IPS-15b (cell line): ENCODE results near the gene PLXND1.

Source experiments
- H3K27me3 ChIP-seq: one replicate; pipeline ENCODE4 v1.6.1; 2013; ENCODE audit warnings: low read length; ENCODE audit not compliant: control insufficient read depth, insufficient read depth
- H3K36me3 ChIP-seq: one replicate; pipeline ENCODE4 v1.6.1; 2013; ENCODE audit warnings: low read length; ENCODE audit not compliant: control insufficient read depth, insufficient read depth
- H3K4me1 ChIP-seq: one replicate; pipeline ENCODE4 v1.6.1; 2013; ENCODE audit warnings: mild to moderate bottlenecking, low read length; ENCODE audit not compliant: control insufficient read depth, insufficient read depth
- H3K4me3 ChIP-seq: one replicate; pipeline ENCODE4 v1.5.1; 2013; ENCODE audit warnings: low read depth, low read length
- H3K9ac ChIP-seq: one replicate; pipeline ENCODE4 v1.6.1; 2013; ENCODE audit warnings: low read depth, mild to moderate bottlenecking, low read length
- H3K9me3 ChIP-seq: one replicate; pipeline ENCODE4 v1.6.1; 2013; ENCODE audit warnings: mild to moderate bottlenecking, low read length; ENCODE audit not compliant: control insufficient read depth, insufficient read depth

PLXND1 gene

GRCh38 chr3:129610276-129610675, 3.8 kb upstream of the PLXND1 start:
- H3K36me3 ChIP-seq: no peaks in the 10 kb centered on the region
- H3K9ac ChIP-seq: no peak overlapping the region
- no peak overlapping the region for H3K4me3 ChIP-seq
- H3K27me3 ChIP-seq: peaks cover 14% of the 10 kb centered on the region
- no peaks in the 10 kb centered on the region for H3K9me3 ChIP-seq
- H3K4me1 ChIP-seq: no peaks in the 10 kb centered on the region

- no peak overlapping the region for H3K9ac ChIP-seq
- H3K36me3 ChIP-seq: no peaks in the 10 kb centered on the region
- no peaks in the 10 kb centered on the region for H3K9me3 ChIP-seq
- H3K4me3 ChIP-seq: no peak overlapping the region
- H3K4me1 ChIP-seq: peaks cover 2% of the 10 kb centered on the region
- H3K27me3 ChIP-seq: peaks cover 18% of the 10 kb centered on the region
Measured at GRCh38 chr3:129609591-129610182, 3.2 kb upstream of the PLXND1 start.

GRCh38 chr3:129608936-129609590, 2.6 kb upstream of the PLXND1 start:
- H3K4me3 ChIP-seq: no peak overlapping the region
- peaks cover 23% of the 10 kb centered on the region for H3K27me3 ChIP-seq
- H3K9me3 ChIP-seq: no peaks in the 10 kb centered on the region
- no peak overlapping the region for H3K9ac ChIP-seq
- no peaks in the 10 kb centered on the region for H3K36me3 ChIP-seq
- H3K4me1 ChIP-seq: peaks cover 6% of the 10 kb centered on the region

- Histone ChIP-seq H3K9ac (no peak overlapping the region), H3K36me3 (no peaks in the 10 kb centered on the region), H3K27me3 (peaks cover 23% of the 10 kb centered on the region), H3K9me3 (no peaks in the 10 kb centered on the region), H3K4me1 (peaks cover 10% of the 10 kb centered on the region), H3K4me3 (no peak overlapping the region)
Measured at GRCh38 chr3:129608087-129608935, 1.8 kb upstream of the PLXND1 start.

- Histone ChIP-seq H3K4me3 (peak overlapping the region; percentile 75), H3K9ac (peak overlapping the region; percentile 76), H3K4me1 (peaks cover 16% of the 10 kb centered on the region), H3K36me3 (no peaks in the 10 kb centered on the region), H3K9me3 (no peaks in the 10 kb centered on the region), H3K27me3 (peaks cover 23% of the 10 kb centered on the region)
Measured at GRCh38 chr3:129607391-129608068, 1.1 kb upstream of the PLXND1 start.

- Histone ChIP-seq H3K9ac (peak overlapping the region; percentile 47), H3K9me3 (no peaks in the 10 kb centered on the region), H3K27me3 (peaks cover 23% of the 10 kb centered on the region), H3K36me3 (no peaks in the 10 kb centered on the region), H3K4me1 (peaks cover 17% of the 10 kb centered on the region), H3K4me3 (peak overlapping the region; percentile 72)
Measured at GRCh38 chr3:129605922-129606635, 397 bp downstream of the PLXND1 start.

- peak overlapping the region; percentile 72 for H3K4me3 ChIP-seq
- H3K9ac ChIP-seq: peak overlapping the region; percentile 37
- peaks cover 17% of the 10 kb centered on the region for H3K4me1 ChIP-seq
Measured at GRCh38 chr3:129605203-129605921, 1.1 kb downstream of the PLXND1 start.

GRCh38 chr3:129604767-129605166, 1.7 kb downstream of the PLXND1 start:
- peaks cover 19% of the 10 kb centered on the region for H3K4me1 ChIP-seq
- H3K9me3 ChIP-seq: no peaks in the 10 kb centered on the region
- H3K36me3 ChIP-seq: no peaks in the 10 kb centered on the region
- H3K27me3 ChIP-seq: peaks cover 23% of the 10 kb centered on the region
- no peak overlapping the region for H3K9ac ChIP-seq
- H3K4me3 ChIP-seq: peak overlapping the region; percentile 72

More at GRCh38 chr3:129605203-129605921, 1.1 kb downstream of the PLXND1 start:
- Histone ChIP-seq H3K9me3 (no peaks in the 10 kb centered on the region), H3K36me3 (no peaks in the 10 kb centered on the region), H3K27me3 (peaks cover 23% of the 10 kb centered on the region)

- Histone ChIP-seq H3K27me3 (peaks cover 23% of the 10 kb centered on the region), H3K4me1 (peaks cover 24% of the 10 kb centered on the region), H3K9ac (no peak overlapping the region), H3K36me3 (no peaks in the 10 kb centered on the region), H3K9me3 (no peaks in the 10 kb centered on the region), H3K4me3 (peak overlapping the region; percentile 72)
Measured at GRCh38 chr3:129603991-129604749, 2.3 kb downstream of the PLXND1 start.

- Histone ChIP-seq H3K4me1 (peaks cover 25% of the 10 kb centered on the region), H3K27me3 (peaks cover 23% of the 10 kb centered on the region), H3K9me3 (no peaks in the 10 kb centered on the region), H3K9ac (no peak overlapping the region), H3K4me3 (no peak overlapping the region), H3K36me3 (no peaks in the 10 kb centered on the region)
Measured at GRCh38 chr3:129603561-129603942, 2.9 kb downstream of the PLXND1 start.
